ELR (cell line): Measurements from ENCODE around the gene SUMO4.
"Not testable (repeated sequence)": the region's sequence is repeated elsewhere in the genome, so short reads cannot be mapped to it uniquely, and the experiment has no call there.

ENCODE experiments used
- DNase-seq: peaks from one replicate; pipeline ENCODE4 v3.0.0-alpha.2; 2015; ENCODE audit warnings: low read depth

Gene SUMO4

GRCh38 chr6:149431905-149432775 lies 32.1 kb downstream of the SUMO4 start:
- peak; percentile 85 for DNase-seq

- no peak for DNase-seq
These were observed 33.3 kb downstream of the SUMO4 start for GRCh38 chr6:149433405-149433804.

DNA sequence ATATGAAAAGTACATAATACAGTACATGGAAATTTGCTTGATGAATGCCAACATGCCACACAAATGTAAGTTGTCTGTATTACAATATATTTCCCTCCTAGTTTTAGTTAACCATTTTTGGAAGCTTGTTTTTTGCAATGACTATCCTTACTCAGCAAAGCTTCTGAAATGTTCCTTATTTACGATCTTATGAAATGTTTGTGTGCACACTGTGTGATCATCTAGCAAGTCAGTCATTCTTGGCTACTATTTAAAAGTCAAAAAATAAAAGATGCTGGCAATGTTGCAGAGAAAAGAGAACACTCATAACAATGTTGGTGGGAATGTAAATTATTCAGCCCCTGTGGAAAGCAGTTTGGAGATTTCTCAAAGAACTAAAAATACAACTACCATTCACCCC lies 33.8 kb downstream of the SUMO4 start:
- DNase-seq: no peak

DNA sequence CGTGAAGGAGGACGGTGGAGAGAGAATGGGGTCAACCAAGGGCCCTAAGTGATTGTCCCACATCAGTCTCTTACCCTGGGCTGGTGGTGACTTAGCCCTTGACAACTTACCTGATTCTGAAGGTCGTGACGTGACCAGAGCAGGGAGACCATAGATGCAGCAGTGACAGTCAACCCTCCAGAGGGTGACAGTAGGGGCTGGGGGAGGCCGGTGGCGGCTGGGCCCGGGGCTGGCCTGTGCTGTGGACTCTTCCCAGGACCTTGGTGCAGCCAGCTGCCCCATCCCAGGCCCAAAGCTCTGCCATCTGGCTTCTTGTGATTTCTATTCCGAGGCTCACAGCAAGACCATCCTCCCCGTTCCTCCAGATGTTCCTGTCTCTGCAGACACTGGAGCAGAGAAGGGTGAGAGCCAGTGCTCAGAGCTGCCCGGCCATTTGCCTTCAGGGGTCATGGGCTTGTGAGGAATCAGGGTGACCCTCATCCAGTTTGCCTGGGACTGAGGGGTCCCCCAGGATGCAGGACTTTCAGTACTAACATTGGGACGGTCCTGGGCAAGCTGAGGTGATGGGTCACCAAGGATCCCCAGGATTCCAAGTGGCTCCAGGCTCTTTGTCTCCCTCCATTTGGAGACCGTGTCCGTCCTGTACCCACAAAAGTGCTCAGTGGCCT lies 36.0 kb downstream of the SUMO4 start:
- DNase-seq: no peak

DNA sequence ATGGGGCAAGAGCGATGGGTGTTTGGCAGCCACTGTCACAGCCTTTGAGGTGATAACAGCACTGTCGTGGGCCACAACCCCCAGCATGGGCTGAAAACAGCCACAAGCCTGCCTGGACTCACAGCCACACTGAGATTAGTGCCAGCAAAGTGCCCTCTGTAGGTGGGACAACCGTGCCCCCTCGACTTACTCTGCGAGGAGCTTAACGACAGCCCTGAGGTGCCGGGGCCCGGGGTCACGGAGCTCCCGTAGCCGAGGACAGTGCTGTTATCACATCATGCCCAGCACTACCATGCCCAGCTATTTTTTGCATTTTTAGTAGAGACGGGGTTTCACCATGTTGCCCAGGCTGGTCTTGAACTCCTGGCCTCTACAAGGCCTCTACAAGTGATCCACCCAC lies 36.6 kb downstream of the SUMO4 start:
- DNase-seq: no peak

- no peak for DNase-seq
These were observed 37.1 kb downstream of the SUMO4 start for GRCh38 chr6:149437212-149437611.

GRCh38 chr6:149438855-149439254 lies 38.8 kb downstream of the SUMO4 start:
- no peak for DNase-seq

- no peak for DNase-seq
These were observed 39.6 kb downstream of the SUMO4 start for GRCh38 chr6:149439626-149440025.

DNA sequence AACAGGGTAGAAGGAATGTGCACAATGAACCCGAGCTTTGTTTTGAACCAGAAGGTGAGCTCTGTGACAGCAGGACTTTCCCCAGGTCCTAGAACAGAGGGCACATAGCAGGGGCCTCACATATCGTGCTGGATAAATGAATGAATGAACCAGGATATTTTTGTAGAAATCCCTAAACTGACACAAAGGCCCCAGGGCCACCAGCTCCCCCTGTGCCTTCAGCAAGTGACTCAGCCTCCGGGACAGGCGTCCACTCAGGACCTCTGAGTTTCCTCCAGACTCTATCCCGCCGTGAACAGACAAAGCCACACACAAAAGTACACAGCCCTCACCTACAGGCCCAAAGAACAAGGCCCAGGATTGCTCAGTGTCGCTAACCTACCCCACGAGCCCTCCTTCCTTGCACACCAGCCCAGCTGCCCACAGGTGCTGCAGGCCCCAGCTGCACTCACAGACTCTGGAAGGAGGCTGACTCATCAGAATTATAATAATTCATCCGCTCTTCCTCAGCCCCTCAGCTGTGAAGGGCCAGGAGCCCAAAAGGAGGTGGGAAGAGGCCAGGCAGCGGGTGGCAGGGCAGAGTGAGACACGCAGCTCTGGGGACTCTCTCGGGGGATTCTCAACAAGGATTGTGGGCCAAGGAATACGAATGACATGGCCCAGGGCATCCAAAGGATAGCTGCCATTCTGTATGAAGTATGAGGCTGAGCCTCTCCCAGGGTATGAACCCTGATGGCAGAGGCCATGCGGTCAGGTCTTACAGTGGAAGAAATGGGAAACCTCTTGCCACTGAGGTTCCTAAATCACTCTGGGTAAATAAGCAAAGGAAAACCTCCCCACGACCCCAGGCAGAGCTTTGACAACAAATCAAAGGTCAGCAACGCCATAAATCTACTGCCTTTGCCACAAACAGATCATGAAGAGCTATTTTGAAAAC lies 40.9 kb downstream of the SUMO4 start:
- no peak for DNase-seq

DNA sequence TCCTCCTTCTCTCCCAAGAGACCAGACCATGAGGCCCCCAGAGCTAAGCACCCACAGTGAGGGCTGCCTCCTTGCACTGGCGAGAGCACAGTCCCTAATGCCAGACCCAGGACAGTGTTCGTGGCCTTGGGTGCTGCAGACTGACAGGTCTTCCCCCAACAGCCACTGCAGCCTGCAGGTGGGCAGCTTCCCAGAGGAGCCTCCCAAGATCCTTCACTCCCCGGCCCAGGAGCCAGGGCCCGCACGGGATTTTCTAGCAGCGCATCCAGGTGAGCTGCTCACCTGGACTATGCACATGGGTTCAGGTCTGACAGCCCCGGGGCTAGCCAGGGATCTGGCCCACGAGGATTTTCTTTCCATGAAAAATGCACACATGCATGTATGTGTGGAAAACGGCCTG lies 41.7 kb downstream of the SUMO4 start:
- DNase-seq: no peak

GRCh38 chr6:149443411-149444181 lies 43.5 kb downstream of the SUMO4 start:
- DNase-seq: peak; percentile 44

DNA sequence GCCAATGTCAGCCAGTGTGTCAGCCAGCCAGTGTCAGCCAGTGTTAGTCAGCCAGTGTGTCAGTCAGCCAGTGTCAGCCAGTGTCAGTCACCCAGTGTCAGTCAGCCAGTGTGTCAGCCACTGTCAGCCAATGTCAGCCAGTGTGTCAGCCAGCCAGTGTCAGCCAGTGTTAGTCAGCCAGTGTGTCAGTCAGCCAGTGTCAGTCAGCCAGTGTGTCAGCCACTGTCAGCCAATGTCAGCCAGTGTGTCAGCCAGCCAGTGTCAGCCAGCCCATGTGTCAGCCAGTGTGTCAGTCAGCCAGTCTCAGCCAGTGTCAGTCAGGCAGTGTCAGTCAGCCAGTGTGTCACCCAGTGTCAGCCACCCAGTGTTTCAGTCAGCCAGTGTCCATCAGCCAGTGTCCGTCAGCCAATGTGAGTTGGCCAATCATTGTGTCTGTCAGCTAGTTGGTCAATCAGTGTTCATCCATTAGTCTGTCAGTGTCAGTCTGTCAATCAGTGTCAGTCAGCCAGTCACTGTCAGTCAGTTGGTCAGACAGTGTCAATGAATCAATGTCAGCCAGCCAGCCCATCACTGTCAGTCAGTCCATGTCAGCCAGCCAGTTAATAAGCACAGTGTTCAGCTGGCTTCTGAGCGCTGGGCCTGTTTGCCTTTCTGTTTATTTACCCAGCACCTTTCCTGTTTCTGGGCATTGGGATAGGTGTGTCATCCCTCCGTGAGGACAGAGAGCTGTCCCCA lies 44.5 kb downstream of the SUMO4 start:
- DNase-seq: not testable (repeated sequence)

- no peak for DNase-seq
These were observed 45.0 kb downstream of the SUMO4 start for GRCh38 chr6:149445095-149445466.

DNA sequence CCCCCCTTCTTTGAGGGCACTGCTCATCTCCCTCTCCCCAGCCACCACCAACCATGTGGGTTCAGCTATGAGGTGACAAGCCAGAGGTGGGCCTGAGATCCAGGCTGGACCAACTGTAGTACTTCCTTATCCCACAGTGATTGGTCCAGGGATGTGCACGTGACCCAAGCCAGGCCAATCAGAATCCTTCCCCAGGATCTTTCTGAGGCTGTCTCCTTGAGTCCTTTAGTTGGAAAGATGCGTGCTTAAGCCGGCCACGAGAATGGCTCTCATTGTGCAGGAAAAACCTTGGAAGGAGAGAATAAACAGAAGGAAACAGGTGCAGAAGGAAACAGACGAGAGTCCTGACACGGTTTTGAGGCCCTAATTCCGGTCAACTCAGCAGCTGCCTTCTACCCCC lies 45.5 kb downstream of the SUMO4 start:
- DNase-seq: no peak

GRCh38 chr6:149446791-149447376 lies 46.8 kb downstream of the SUMO4 start:
- DNase-seq: no peak

DNA sequence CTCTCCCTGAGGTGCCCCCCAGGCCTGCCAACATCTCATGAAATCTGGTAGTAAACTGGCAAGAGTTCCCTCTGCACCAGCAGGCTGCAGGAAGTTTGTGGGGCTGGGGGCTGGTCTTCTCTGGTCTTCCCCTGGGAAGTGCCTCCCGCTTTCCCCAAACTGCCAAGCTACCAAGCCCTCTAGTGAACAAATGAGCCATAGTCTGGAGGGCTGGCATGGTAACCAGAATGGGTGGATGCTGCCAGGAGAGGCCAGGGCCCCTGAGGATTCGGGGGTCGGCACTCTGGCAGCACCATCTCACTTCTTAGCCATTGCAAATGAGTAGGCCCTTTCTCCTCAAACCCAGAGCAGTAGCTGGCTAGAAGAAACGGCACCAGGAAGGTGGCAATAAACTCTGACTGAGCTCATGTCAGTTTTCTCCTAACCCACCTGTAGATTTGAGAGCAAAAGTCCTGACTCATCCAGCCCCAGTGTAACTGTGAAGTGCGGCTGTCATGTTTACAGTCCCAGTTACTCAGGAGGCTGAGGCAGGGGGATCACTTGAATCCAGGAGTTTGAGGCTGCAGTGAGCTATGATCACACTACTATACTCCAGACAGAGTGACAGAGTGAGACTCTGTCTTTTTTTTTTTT lies 48.9 kb downstream of the SUMO4 start:
- DNase-seq: no peak

GRCh38 chr6:149449831-149450678 lies 50.0 kb downstream of the SUMO4 start:
- DNase-seq: no peak
